Sigmoid colon (tissue), 4 donors: ENCODE measurements around the gene TANGO6.

Source experiments
- CTCF ChIP-seq, 4 experiments: fragments of 450-650 bp in 3 of 4; fragments of 200-600 bp in 1 of 4; IDR thresholded peaks; one replicate each; pipeline ENCODE4 v1.5.1; 2016 to 2019; ENCODE audit warnings: antibody characterized with exemption in 4 of 4, mild to moderate bottlenecking in 3 of 4, moderate library complexity in 2 of 4
- POLR2AphosphoS5 ChIP-seq, 4 donors: sonication (generic); formaldehyde crosslinking; IDR thresholded peaks; one replicate each; pipeline ENCODE4 v1.6.1; 2017; ENCODE audit warnings: antibody characterized with exemption in 4 of 4

- TF ChIP-seq CTCF (IDR thresholded peaks at IDR 0.05) (no peak), POLR2AphosphoS5 (IDR thresholded peaks at IDR 0.05) (no peak)
Observed at GRCh38 chr16:68997564-68997963, 154.2 kb downstream of the TANGO6 start.
